A673 (cell line): ENCODE results near the gene PLET1.

Source experiments
- EZH2 ChIP-seq: fragments of 200-600 bp; sonication (generic); IDR thresholded peaks from 2 replicates; pipeline ENCODE4 v1.6.1; 2017; ENCODE audit warnings: borderline replicate concordance, low read depth, mild to moderate bottlenecking, mixed read lengths, antibody characterized with exemption, low read length; ENCODE audit not compliant: poor library complexity, severe bottlenecking
- TF ChIP-seq, protein P1 (sequence below): fragments of 300-800, 200-600 bp; sonication (generic); conservative IDR thresholded peaks from 2 replicates; pipeline ENCODE4 v1.5.1; 2017; ENCODE audit warnings: low read depth, mild to moderate bottlenecking, antibody characterized with exemption, low read length, moderate library complexity, mixed read lengths

DNA sequence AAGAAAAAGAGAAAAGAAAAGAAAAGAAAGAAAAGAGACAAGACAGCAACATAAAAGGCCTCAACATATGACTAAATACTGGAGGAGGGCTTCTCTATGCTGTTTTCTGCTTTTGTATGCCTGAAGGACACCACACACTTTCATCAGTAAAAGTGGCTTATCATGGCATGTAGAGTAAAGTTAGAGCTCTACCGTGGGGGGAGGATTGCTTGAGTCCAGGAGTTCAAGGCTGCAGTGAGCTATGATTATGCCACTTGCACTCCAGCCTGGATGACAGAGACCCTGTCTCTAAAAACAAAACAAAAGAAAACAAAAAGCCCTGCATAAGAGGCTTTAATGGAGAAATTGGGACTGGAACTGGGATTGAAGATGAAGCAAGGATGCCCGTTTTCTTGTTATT is 28.7 kb downstream of the PLET1 start:
- TF ChIP-seq, protein P1, sequence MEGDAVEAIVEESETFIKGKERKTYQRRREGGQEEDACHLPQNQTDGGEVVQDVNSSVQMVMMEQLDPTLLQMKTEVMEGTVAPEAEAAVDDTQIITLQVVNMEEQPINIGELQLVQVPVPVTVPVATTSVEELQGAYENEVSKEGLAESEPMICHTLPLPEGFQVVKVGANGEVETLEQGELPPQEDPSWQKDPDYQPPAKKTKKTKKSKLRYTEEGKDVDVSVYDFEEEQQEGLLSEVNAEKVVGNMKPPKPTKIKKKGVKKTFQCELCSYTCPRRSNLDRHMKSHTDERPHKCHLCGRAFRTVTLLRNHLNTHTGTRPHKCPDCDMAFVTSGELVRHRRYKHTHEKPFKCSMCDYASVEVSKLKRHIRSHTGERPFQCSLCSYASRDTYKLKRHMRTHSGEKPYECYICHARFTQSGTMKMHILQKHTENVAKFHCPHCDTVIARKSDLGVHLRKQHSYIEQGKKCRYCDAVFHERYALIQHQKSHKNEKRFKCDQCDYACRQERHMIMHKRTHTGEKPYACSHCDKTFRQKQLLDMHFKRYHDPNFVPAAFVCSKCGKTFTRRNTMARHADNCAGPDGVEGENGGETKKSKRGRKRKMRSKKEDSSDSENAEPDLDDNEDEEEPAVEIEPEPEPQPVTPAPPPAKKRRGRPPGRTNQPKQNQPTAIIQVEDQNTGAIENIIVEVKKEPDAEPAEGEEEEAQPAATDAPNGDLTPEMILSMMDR = no peak
- TF ChIP-seq EZH2 = no peak
